Naive thymus-derived CD8-positive, alpha-beta T cell (primary cell): ENCODE data around the gene POLR3E. TPM values are rescaled to one million over a fixed set of nuclear protein-coding genes. Genes with fewer than 3 reads are reported as not detected.
A peak's percentile ranks its signal among the peaks of the same experiment; 100 is the strongest.

ENCODE experiments used
- ATAC-seq, 2 donors: fragments of 150-1000 bp; cut with Tn5 transposase in 1 of 2; sonication (Bioruptor Pico), chemical (Tn5 transposase) in 1 of 2; 1 replicate in 1 of 2; 2 replicates in 1 of 2; pipeline ENCODE4 v1.10.0; 2021; ENCODE audit warnings: mild to moderate bottlenecking in 2 of 2, moderate library complexity in 2 of 2
- POLR2A ChIA-PET: fragments of 350-600 bp; sonication (Branson Sonifier 250); formaldehyde crosslinking; loops from one replicate; lab custom pipeline; 2021; ENCODE audit warnings: antibody characterized with exemption; lab: Charles Lee
- DNase-seq, 10 donors: peaks; one replicate each; pipeline versions ENCODE4 v3.0.0 to v3.0.0-alpha.2; 2020 to 2022
- H3K27ac Mint-ChIP-seq, 10 donors: one replicate each; pipeline ENCODE4 v1.8.0; 2020 to 2022; ENCODE audit warnings: mild to moderate bottlenecking in 10 of 10, mixed read lengths in 10 of 10, moderate library complexity in 4 of 10, inconsistent platforms in 1 of 10
- H3K27me3 Mint-ChIP-seq, 5 donors: one replicate each; pipeline ENCODE4 v1.8.0; 2021 to 2022; ENCODE audit warnings: mixed read lengths in 5 of 5
- H3K36me3 Mint-ChIP-seq, 3 donors: one replicate each; pipeline ENCODE4 v1.8.0; 2020 to 2022; ENCODE audit warnings: mixed read lengths in 3 of 3, mild to moderate bottlenecking in 2 of 3, inconsistent platforms in 1 of 3
- H3K4me1 Mint-ChIP-seq, 4 donors: one replicate each; pipeline ENCODE4 v1.8.0; 2021 to 2022; ENCODE audit warnings: mixed read lengths in 4 of 4
- H3K4me3 Mint-ChIP-seq, 10 donors: one replicate each; pipeline ENCODE4 v1.8.0; 2020 to 2022; ENCODE audit warnings: mild to moderate bottlenecking in 10 of 10, mixed read lengths in 10 of 10, moderate library complexity in 6 of 10, inconsistent platforms in 1 of 10
- H3K9me3 Mint-ChIP-seq, 9 donors: one replicate each; pipeline ENCODE4 v1.8.0; 2020 to 2022; ENCODE audit warnings: mixed read lengths in 9 of 9, mild to moderate bottlenecking in 3 of 9, inconsistent platforms in 1 of 9, moderate library complexity in 1 of 9
- polyA plus RNA-seq, 3 donors: library from polyadenylated mRNA; unstranded; fragments of 300-500 nt; fragmentation: Illumina TruSeq; gene quantifications; one replicate each; pipeline ENCODE4 v1.2.3, GENCODE V29; 2021
- total RNA-seq, 8 experiments: library from RNA in 2 of 8; stranded (reverse) in 2 of 8; gene quantifications; one replicate each; pipeline ENCODE4 v1.2.3 and lab custom pipeline; 2021 to 2026

POLR3E gene
- total and polyA plus RNA-seq, 5 experiments from 2014 or later = 11.1 to 110 (median 13.9) TPM

DNA sequence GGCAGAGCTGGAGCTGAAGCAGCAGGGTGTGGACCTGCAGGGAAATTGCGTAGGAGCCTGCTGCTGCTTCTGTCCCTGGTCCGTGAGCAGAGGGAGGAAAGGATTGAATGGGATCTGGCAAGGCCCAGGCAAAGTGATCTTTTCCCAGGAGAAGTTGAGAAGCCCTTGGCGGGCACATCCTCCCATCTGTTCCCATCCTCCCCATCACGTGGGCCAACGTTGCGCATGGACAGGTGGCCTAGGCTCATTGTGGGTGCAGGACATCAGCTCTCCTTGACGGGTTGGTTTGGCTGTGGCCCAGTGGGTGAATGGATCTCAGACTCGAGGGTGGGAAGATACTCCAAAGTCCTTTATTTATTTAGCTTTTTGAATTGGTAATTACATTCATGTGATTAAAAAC, 29.4 kb upstream of the POLR3E start:
- no peaks in the 10 kb centered on the region for H3K9me3 Mint-ChIP-seq
- no peak for ATAC-seq
- no peak for DNase-seq
- H3K27ac Mint-ChIP-seq = peak overlapping the region in 1 of 10 donors; percentile 63
- H3K36me3 Mint-ChIP-seq = peaks cover 0 to 57% (median 16%) of the 10 kb centered on the region in 3 donors
- no peak overlapping the region for H3K4me3 Mint-ChIP-seq
- H3K27me3 Mint-ChIP-seq = no peaks in the 10 kb centered on the region
- peaks cover 7 to 21% (median 14%) of the 10 kb centered on the region in 4 donors for H3K4me1 Mint-ChIP-seq
- POLR2A ChIA-PET = interaction anchor here (0.6 kb wide), 1 partner anchor 654 kb away, joined by 3 read pairs; no protein-coding TSS in a partner anchor

DNA sequence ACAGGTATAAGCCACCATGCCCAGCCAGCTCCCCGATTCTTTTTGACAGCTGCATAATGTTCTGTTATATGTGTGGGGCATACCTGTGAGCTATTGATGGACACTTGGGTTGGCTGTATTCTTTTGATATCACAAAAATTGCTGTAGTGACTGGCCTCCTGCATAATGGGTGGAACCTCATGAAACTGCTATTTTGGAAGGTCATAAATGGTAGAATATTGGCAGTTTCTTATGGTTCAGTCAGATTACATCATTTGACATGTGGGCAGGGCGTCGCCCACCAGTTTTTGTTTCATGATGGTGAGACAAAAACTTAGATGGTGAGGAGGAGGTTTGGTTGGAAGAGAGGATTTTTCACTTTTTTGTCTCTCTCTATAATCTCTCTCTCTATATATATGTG, 26.7 kb upstream of the POLR3E start:
- no peak for DNase-seq
- Mint-ChIP-seq H3K27me3 (no peaks in the 10 kb centered on the region), H3K9me3 (no peaks in the 10 kb centered on the region), H3K4me3 (no peak overlapping the region), H3K27ac (peak overlapping the region in 1 of 10 donors; percentile 43), H3K4me1 (peaks cover 0 to 1% (median under 1%) of the 10 kb centered on the region in 4 donors), H3K36me3 (peaks cover 0 to 68% (median 16%) of the 10 kb centered on the region in 3 donors)
- no peak for ATAC-seq
- POLR2A ChIA-PET = no interaction called here

DNA sequence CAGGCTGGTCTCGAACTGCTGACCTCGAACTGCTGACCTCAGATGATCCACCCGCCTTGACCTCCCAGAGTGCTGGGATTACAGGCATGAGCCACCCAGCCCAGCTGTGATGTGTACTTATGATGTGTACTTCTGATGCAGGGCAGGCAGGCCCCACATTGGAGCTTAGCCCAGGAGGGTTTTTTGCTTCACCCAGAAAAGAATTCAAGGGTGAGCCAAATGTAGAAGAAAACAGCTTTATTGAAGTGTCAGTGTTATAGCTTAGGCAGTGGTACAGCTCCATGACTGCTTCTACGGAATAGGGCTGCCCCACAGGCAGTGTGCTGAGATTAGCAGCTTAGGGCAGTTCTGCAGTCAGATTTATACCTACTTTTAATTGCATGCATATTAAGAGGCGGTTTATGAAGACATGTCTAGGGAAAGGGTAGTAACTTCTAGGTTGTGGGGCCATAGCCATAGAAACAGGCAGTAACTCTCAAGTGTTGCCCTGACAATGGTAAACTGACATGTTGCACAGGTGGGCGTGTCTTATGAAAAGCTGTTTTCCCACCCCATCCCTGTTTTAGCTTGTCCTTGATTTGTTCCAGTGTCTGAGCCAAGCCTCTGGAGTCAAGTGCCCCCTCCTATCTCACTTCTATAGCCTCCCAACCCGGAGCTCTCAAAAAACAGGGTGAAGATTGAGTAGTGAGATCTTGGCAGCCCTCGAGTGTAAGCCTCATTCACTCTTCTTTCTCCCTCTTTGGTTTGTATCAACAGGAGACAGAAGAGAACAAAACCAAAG, 24.1 kb upstream of the POLR3E start:
- H3K9me3 Mint-ChIP-seq = no peaks in the 10 kb centered on the region
- POLR2A ChIA-PET = no interaction called here
- H3K36me3 Mint-ChIP-seq = peaks cover 0 to 62% (median 9%) of the 10 kb centered on the region in 3 donors
- H3K27me3 Mint-ChIP-seq = no peaks in the 10 kb centered on the region
- no peak for ATAC-seq
- H3K27ac Mint-ChIP-seq = no peak overlapping the region
- no peak for DNase-seq
- H3K4me3 Mint-ChIP-seq = no peak overlapping the region
- H3K4me1 Mint-ChIP-seq = no peaks in the 10 kb centered on the region

DNA sequence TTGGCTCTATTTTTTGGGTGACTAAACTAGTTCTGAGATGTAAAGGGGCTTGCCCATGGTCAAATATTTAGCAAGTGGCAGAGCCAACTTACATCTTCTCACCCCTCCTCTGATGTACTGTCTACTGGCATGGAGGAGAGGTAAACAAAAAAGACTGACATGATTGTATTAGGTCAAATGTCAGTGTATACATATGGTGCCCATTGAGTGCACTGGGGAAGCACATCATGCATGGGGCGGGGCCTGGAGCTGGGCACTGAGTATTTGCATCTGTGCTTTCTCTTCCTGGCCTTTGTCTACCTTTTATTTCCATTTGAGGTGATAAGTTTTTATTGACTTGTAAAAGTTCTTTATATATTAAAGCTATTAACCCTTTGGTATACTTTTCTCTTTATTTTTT, 22.3 kb upstream of the POLR3E start:
- Mint-ChIP-seq H3K36me3 (peaks cover 0 to 58% (median 6%) of the 10 kb centered on the region in 3 donors), H3K4me1 (no peaks in the 10 kb centered on the region), H3K4me3 (no peak overlapping the region), H3K27ac (no peak overlapping the region), H3K9me3 (no peaks in the 10 kb centered on the region), H3K27me3 (no peaks in the 10 kb centered on the region)
- DNase-seq (no peak), ATAC-seq (no peak)
- POLR2A ChIA-PET = no interaction called here

DNA sequence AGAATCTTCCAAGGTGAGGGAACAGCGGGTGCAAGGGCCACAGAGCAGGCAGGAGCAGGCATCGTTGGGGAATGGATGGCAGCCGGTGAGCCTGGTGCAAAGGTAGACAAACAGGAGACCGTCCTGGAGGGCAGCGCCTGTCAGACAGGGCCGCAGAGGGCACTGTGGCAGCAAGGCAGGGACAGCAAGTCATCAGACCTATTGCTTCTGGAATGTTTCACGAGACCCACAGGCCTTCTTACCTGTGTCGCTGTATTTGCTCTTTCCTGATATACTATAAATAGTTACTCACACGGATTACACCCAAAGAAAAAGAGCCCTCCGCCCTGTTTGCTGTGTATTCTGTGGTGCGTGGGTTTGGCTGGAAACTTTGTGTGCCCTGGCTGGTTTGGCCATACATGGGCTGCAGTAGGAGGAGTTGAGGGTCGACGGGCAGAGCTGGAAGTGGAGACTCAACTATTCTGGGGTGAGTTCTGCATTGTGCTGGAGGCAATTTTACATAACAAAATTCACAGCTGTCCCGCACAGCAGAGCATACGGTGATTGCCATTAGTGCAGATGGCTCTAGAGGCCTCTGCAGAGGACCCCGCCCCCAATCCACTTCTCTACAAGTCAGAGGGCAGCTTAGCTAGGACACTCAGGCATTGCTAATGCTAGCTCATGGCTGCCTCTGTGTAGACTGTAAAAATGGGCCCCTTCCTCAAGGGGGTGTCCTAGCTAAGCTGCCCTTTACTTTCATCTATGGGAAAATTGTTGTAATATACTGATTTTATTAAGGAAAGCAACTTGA, 18.6 kb upstream of the POLR3E start:
- H3K27ac Mint-ChIP-seq = peak overlapping the region in 2 of 10 donors; percentile 49 to 57
- H3K9me3 Mint-ChIP-seq = no peaks in the 10 kb centered on the region
- DNase-seq = no peak
- H3K27me3 Mint-ChIP-seq = no peaks in the 10 kb centered on the region
- H3K36me3 Mint-ChIP-seq = peaks cover 9 to 65% (median 9%) of the 10 kb centered on the region in 3 donors
- ATAC-seq = no peak
- no peaks in the 10 kb centered on the region for H3K4me1 Mint-ChIP-seq
- POLR2A ChIA-PET = interaction anchor here (0.6 kb wide), 2 partner anchors 82 to 881 kb away, joined by 5 to 8 read pairs; no protein-coding TSS in a partner anchor
- H3K4me3 Mint-ChIP-seq = no peak overlapping the region

DNA sequence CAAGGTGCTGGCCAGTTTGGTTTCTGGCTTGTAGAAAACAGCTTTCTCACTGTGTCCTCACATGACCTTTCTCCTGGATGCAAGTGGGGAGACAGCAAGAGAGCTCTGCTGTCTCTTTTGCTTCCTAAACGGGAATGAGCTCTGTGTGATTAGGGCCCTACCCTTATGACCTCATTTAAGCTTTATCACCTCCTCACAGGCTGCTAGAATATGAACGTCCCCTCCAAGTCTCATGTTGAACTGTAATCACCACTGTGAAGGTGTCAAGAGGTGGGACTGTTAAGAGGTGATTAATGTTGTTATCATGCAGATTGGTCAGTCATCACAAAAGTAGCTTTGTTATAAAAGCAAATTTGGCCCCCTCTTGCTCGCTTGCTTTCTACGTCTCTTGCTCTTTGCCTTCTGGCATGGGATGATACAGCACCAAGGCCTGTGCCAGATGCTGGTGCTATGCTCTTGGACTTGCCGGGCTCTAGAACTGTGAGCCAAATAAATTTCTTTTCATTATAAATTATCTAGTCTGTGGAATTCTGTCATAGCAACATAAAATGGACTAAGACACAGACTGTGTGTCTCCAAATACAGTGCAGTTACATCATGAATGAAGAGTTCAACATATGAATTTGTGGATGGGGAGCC, 14.8 kb upstream of the POLR3E start:
- H3K4me3 Mint-ChIP-seq = no peak overlapping the region
- DNase-seq (no peak), ATAC-seq (no peak)
- no peaks in the 10 kb centered on the region for H3K27me3 Mint-ChIP-seq
- H3K36me3 Mint-ChIP-seq = peaks cover 10 to 66% (median 16%) of the 10 kb centered on the region in 3 donors
- no peaks in the 10 kb centered on the region for H3K9me3 Mint-ChIP-seq
- H3K27ac Mint-ChIP-seq = peak overlapping the region in 3 of 10 donors; percentile 6 to 16 (median 15)
- no peaks in the 10 kb centered on the region for H3K4me1 Mint-ChIP-seq
- POLR2A ChIA-PET = no interaction called here

DNA sequence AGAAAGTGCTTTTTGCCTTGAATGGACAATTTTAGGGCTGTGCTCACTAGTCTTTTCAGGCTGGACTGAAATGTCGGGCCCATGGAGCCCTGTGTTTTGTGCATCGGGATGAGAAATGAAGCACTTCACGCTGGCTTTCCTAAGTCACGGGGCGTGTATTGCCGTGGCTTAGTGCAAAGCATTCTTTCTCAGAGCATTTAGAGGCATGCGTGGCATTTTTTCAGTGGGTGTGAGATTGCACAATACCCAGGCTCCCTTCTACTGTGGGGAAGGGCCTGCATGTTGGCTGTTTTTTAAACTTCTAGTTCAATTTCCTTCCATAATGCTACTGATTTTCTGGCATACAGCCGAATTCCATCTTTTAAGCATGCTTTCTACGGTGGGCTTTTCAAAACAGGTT, 12.6 kb upstream of the POLR3E start:
- POLR2A ChIA-PET = no interaction called here

DNA sequence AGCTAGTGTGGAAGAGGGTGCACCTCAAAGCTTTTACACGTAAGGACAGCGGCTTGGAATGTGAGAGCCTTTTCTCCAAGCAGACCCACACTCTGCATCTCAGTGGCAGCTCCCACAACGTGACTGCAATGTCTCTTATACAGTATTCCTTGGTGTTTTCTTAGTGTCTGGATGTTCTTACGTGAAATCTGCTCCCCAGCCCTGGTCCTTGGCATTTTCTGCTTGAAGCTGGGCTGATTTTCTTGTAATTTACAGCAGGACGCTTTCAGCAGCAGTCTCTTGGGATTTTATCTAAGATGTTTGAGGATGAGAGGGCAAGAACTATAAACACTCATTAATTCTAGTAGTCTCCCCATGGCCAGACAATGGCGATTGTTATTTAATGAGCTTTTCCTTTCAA, 12.1 kb upstream of the POLR3E start:
- Mint-ChIP-seq H3K27me3 (no peaks in the 10 kb centered on the region), H3K4me3 (no peak overlapping the region), H3K36me3 (peaks cover 10 to 52% (median 16%) of the 10 kb centered on the region in 3 donors), H3K27ac (peak overlapping the region in 1 of 10 donors; percentile 5), H3K9me3 (no peaks in the 10 kb centered on the region), H3K4me1 (no peaks in the 10 kb centered on the region)
- DNase-seq (no peak), ATAC-seq (no peak)
- POLR2A ChIA-PET = no interaction called here

More for the DNA sequence above, 12.6 kb upstream of the POLR3E start:
- Mint-ChIP-seq H3K27ac (no peak overlapping the region), H3K9me3 (no peaks in the 10 kb centered on the region), H3K4me1 (no peaks in the 10 kb centered on the region), H3K27me3 (no peaks in the 10 kb centered on the region), H3K36me3 (peaks cover 10 to 57% (median 16%) of the 10 kb centered on the region in 3 donors), H3K4me3 (no peak overlapping the region)
- no peak for DNase-seq
- ATAC-seq = no peak

DNA sequence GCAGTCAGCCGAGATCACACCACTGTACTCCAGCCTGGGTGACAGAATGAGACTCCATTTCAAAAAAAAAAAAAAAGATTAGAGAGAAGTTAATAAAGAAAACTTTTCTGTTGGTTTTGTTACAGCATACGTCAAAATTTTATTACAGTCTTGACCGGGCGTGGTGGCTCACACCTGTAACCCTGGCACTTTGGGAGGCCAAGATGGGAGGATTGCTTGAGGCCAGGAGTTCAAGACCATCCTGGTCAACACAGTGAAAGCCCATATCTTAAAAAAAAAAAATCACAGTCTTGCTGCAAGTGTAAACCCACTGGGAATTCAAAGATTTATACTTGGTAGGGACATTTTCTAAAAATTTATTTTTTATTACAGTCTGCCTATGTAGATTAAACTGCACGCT, 6.2 kb upstream of the POLR3E start:
- no peak for DNase-seq
- POLR2A ChIA-PET = no interaction called here
- no peak for ATAC-seq
- Mint-ChIP-seq H3K4me1 (peaks cover 0 to under 1% (median under 1%) of the 10 kb centered on the region in 4 donors), H3K9me3 (no peaks in the 10 kb centered on the region), H3K36me3 (peaks cover 0 to 2% (median 0%) of the 10 kb centered on the region in 3 donors), H3K27me3 (no peaks in the 10 kb centered on the region), H3K27ac (no peak overlapping the region), H3K4me3 (no peak overlapping the region)

DNA sequence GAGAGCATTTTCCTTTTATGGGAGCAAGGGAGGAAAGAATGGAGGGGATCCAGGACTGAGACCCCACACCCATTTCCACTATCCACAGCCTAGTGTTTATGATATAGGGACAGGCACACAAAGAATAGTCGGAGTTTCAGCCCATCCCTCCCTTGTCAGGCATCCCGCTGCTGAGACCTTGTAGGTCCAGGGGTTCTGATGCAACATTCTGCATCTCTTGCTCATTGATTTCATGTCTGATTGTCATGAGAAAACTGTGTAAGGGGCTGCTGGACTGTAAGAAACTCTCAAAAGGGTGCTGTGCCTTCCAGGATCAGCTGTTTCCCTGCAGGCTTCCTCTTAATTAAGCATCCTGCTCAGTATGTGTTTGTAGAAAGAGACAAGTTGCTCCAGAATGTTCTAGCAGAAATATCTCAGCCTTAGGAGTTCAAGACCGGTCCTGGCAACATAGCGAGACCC, 5.3 kb upstream of the POLR3E start:
- no peak for ATAC-seq
- POLR2A ChIA-PET = interaction anchor here (0.5 kb wide), 1 partner anchor 309 kb away, joined by 3 read pairs; no protein-coding TSS in a partner anchor
- peaks cover 0 to 1% (median under 1%) of the 10 kb centered on the region in 3 donors for H3K36me3 Mint-ChIP-seq
- no peak for DNase-seq
- no peak overlapping the region for H3K4me3 Mint-ChIP-seq
- peaks cover 0 to 1% (median 0%) of the 10 kb centered on the region in 5 donors for H3K27me3 Mint-ChIP-seq
- H3K4me1 Mint-ChIP-seq = peaks cover 4 to 9% (median 8%) of the 10 kb centered on the region in 4 donors
- H3K27ac Mint-ChIP-seq = no peak overlapping the region
- peaks cover 0 to 1% (median 0%) of the 10 kb centered on the region in 9 donors for H3K9me3 Mint-ChIP-seq

GRCh38 chr16:22292320-22292719, 4.9 kb upstream of the POLR3E start:
- Mint-ChIP-seq H3K4me3 (no peak overlapping the region), H3K4me1 (peaks cover 7 to 13% (median 10%) of the 10 kb centered on the region in 4 donors), H3K36me3 (peaks cover 0 to 4% (median 2%) of the 10 kb centered on the region in 3 donors), H3K9me3 (peaks cover 0 to 4% (median 0%) of the 10 kb centered on the region in 9 donors), H3K27me3 (peaks cover 0 to 4% (median 0%) of the 10 kb centered on the region in 5 donors), H3K27ac (no peak overlapping the region)
- POLR2A ChIA-PET = no interaction called here
- no peak for ATAC-seq
- DNase-seq = no peak
